HL-60/S4 (cell line): ENCODE results near the gene MMP24.

Experiments
- in situ Hi-C: fragments of 300-500 bp; cut with MboI; formaldehyde crosslinking; loops from 2 replicates; pipeline ENCODE4 v1.14.3; 2022; ENCODE audit warnings: low sequenced_read_pairs

The MMP24 gene

GRCh38 chr20:35288325-35289060 lies 62.0 kb downstream of the MMP24 start:
- in situ Hi-C loops, result no loop called here

GRCh38 chr20:35290186-35290886 lies 63.8 kb downstream of the MMP24 start:
- in situ Hi-C loops, result no loop called here

GRCh38 chr20:35290887-35291417 lies 64.5 kb downstream of the MMP24 start:
- in situ Hi-C loops, result no loop called here

GRCh38 chr20:35291654-35292503 lies 65.4 kb downstream of the MMP24 start, which contains the start of gene FAM83C:
FAM83C (minus strand) TSS chr20:35292425; CDS start chr20:35292304, 121 bp downstream.
- in situ Hi-C loops, result no loop called here

- in situ Hi-C loops, result no loop called here
Observed at GRCh38 chr20:35292504-35293285, 66.2 kb downstream of the MMP24 start.

DNA sequence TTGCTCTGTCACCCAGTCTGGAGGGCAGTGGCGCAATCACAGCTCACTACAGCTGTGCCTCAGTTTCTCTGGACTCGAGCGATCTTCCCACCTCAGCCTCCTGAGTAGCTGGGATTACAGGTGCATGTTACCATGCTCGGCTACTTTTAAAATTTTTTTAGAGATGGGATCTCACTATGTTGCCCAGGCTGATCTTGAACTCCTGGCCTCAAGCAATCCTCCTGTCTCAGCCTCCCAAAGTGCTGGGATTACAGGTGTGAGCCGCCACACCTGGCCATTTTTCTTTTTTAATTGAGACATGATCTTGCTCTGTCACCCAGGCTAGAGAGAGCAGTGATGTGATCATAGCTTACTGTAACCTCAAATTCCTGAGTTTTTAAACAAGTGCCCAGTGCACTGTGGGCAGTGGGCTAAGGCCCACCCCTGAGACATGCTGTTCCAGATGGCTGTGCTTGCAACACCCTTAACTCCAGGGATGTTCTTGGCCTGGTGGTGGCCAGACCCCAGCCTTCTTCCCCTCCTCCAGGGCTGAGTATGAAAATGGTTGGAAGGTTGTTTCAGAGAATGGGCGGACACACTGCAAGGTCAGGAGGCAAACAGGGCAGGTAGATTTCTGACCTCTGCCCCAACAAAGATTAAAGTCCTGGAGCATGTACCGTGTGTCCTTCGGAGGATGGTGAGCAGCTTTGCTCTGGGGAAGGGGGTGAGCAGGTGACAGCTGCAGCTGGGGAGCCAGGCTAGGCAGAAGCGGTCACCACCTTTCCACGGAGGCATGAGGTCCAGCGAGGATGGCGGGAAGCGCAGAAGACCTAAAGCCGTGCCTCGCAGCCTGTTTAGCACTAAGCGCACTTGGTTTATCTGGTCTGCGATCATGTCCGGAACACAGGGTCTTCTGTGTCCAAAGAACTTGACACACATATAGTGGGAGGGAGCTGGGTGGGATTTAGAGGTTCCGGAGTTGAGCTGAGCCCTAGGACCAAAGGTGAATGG lies 67.1 kb downstream of the MMP24 start:
- in situ Hi-C loops, result no loop called here

DNA sequence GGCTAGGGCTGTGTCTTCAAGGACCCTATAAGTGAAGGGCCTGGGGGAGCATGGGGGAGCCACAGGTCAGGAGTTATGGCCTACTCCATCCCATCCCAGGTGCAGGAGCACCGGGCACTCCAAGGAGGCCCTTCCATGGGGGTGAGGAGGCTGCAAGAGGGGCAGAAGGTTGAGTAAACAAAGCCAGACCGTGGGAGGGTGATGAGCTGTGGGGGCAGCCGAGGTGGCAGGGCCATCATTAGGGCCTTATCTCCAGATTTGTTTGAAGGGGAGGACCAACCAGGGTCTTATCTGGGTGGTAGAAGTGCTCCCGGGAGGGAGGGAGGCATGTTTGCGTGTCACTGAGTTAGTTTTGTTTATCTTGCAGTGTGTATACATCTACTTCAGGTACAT lies 67.8 kb downstream of the MMP24 start:
- in situ Hi-C loops, result no loop called here

DNA sequence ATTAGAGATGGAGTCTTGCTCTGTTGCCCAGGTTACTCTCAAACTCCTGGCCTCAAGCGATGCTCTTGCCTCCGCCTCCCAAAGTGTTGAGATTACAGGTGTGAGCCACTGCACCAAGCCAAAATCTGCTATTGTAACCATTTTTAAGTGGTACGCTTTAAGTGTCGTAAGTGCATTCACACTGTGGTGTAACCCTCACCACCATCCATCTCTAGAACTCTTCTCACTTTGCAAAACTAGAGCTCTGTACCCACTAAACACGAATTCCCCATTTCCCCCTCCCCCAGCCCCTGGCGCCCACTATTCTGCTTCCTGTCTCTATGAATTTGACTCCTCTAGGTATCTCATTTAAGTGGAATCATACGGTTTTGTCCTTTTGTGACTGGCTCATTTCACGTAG lies 68.6 kb downstream of the MMP24 start:
- in situ Hi-C loops, result no loop called here

GRCh38 chr20:35295674-35296073 lies 69.2 kb downstream of the MMP24 start:
- in situ Hi-C loops, result no loop called here

GRCh38 chr20:35296101-35296554 lies 69.6 kb downstream of the MMP24 start:
- in situ Hi-C loops, result no loop called here

GRCh38 chr20:35297155-35297554 lies 70.7 kb downstream of the MMP24 start:
- in situ Hi-C loops, result no loop called here

- in situ Hi-C loops, result no loop called here
Observed at GRCh38 chr20:35297740-35298139, 71.2 kb downstream of the MMP24 start.

GRCh38 chr20:35298264-35298663 lies 71.8 kb downstream of the MMP24 start:
- in situ Hi-C loops, result no loop called here

DNA sequence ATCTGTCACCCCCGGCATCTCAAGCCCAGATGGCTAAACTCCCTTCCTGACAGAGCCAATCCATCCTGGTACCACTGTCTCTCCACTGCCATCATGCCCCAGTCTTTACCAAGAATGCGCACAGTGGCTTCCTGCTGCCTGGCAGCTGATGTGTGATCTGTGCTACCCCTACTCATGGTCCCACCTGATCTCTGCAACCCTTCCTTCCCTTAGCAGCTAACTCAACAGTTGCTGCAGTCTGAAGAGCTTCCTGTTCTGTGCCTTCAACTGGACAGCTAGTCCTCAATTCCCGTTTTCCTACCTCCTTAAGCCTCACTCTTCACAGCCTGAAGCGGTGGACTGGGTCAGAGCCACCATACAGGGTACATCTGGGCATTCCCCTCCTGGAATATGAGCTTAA lies 73.3 kb downstream of the MMP24 start:
- in situ Hi-C loops, result loop anchor here (5.0 kb wide), 1 partner anchor 123 kb away; no protein-coding TSS in a partner anchor

DNA sequence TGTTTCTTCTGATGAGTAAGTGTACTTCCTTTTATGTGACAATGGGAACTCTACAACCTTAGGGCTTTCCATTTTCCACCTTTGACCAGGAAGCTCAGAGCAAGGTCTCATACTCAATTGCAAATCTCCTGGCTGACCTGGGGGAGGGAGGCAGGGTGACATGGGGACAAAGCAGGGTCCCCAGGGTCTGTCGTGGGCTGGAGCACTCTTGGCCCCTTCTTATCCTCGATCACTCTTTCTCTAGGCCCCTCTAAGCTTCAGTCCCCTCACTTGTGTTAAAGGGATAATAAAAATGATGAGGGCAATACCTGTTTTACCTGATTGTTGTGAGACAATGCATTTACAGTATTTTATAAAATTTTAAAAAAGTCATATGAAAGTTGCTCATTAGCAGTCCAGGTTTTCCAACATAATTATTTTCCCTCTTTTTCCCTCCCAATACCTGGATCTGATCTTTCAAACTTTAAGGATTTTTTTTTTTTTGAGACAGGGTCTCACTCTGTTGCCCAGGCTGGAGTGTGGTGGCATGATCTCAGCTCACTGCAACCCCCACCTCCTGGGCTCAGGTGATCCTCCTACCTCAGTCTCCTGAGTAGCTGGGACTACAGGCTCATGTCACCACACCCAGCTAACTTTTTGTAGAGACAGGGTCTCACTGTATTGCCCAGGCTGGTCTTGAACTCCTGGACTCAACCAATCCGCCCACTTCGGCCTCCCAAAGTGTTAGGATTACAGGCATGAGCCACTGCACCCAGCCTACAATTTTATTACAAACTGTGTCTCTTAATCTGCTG lies 74.2 kb downstream of the MMP24 start:
- in situ Hi-C loops, result loop anchor here (5.0 kb wide), 1 partner anchor 122 kb away; no protein-coding TSS in a partner anchor

DNA sequence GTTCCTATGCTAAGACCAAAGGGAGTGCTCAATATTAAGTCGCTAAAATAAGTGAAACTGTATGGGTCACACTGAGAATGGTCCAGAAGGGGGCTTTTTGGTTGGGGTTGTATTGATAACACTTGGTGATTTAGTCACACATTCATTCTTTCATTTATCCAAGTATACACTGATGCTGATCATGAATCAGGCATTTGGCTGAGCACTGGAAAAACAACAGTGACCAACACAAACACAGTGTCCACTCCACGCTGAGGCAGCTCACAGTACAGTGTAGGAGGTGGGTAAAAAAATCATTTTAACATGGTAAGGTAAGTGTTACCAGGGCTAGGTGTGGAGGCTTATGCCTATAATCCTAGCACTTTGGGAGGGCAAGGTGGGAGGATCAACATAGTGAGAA lies 74.9 kb downstream of the MMP24 start:
- in situ Hi-C loops, result loop anchor here (5.0 kb wide), 1 partner anchor 121 kb away; no protein-coding TSS in a partner anchor

GRCh38 chr20:35302421-35303335 lies 76.2 kb downstream of the MMP24 start:
- in situ Hi-C loops, result loop anchor here (5.0 kb wide), 1 partner anchor 120 kb away; no protein-coding TSS in a partner anchor
